IMR-90 (cell line): ENCODE measurements around the gene TRIM25. TPM values are rescaled to one million over a fixed set of nuclear protein-coding genes. Genes with fewer than 3 reads are reported as not detected.

Experiments used
- ATAC-seq: fragments of 200-7000 bp; cut with Tn5 transposase; 2 replicates; pipeline ENCODE4 v1.9.1; 2020; ENCODE audit warnings: low read depth, mild to moderate bottlenecking, moderate library complexity
- BruUV-seq: library from RNA; stranded (reverse); fragments of 400-500 nt; replicated peaks from 2 replicates; lab custom pipeline; 2021; lab: Mats Ljungman, UMichigan
- CTCF ChIA-PET: fragments of 300-600 bp; formaldehyde crosslinking; extraction: SDS; loops from one replicate; lab custom pipeline; 2021; ENCODE audit warnings: antibody characterized with exemption; lab: Yijun Ruan, JAX
- POLR2A ChIA-PET: fragments of 300-600 bp; sonication (Branson Sonifier 250); formaldehyde crosslinking; loops from one replicate; lab custom pipeline; 2022; ENCODE audit warnings: antibody characterized with exemption; ENCODE audit not compliant: unreplicated experiment; lab: Charles Lee
- DNase-seq: peaks from one replicate; pipeline ENCODE4 v3.0.0; 2013
- H2AFZ ChIP-seq: replicated peaks from 2 replicates; pipeline ENCODE3; 2013; ENCODE audit warnings: low read length, mild to moderate bottlenecking; ENCODE audit not compliant: poor library complexity
- H2AK5ac ChIP-seq: 2 replicates; pipeline ENCODE4 v1.6.1; 2013; ENCODE audit warnings: low read depth, low read length, inconsistent platforms
- H2AK9ac ChIP-seq: replicated peaks from 2 replicates; pipeline ENCODE3; 2013; ENCODE audit warnings: mild to moderate bottlenecking, low read depth, low read length, moderate library complexity; ENCODE audit not compliant: poor library complexity
- H2BK120ac ChIP-seq: 2 replicates; pipeline ENCODE4 v1.6.1; 2013; ENCODE audit warnings: low read depth, low read length, inconsistent platforms
- H2BK15ac ChIP-seq: 3 replicates; pipeline ENCODE4 v1.6.1; 2013; ENCODE audit warnings: low read depth, low read length, inconsistent platforms
- H2BK20ac ChIP-seq: 2 replicates; pipeline ENCODE4 v1.6.1; 2013; ENCODE audit warnings: low read depth, mild to moderate bottlenecking, inconsistent platforms, low read length, moderate library complexity
- H2BK5ac ChIP-seq: 2 replicates; pipeline ENCODE4 v1.6.1; 2013; ENCODE audit warnings: mild to moderate bottlenecking, low read depth, low read length, inconsistent platforms; ENCODE audit not compliant: poor library complexity, severe bottlenecking
- H3K14ac ChIP-seq: replicated peaks from 2 replicates; pipeline ENCODE4 v1.6.1; 2013; ENCODE audit warnings: low read depth, low read length, inconsistent platforms
- H3K18ac ChIP-seq: 2 replicates; pipeline ENCODE4 v1.6.1; 2013; ENCODE audit warnings: low read depth, low read length, control low read depth
- H3K23ac ChIP-seq: 2 replicates; pipeline ENCODE4 v1.6.1; 2013; ENCODE audit warnings: low read depth, low read length, inconsistent platforms
- H3K27ac ChIP-seq: 2 replicates; pipeline ENCODE4 v1.5.1; 2013; ENCODE audit warnings: mild to moderate bottlenecking, control low read depth, low read length; ENCODE audit not compliant: insufficient read depth
- H3K27me3 ChIP-seq: 2 replicates; pipeline ENCODE4 v1.6.1; 2013; ENCODE audit warnings: low read length; ENCODE audit not compliant: control insufficient read depth, insufficient read depth
- H3K36me3 ChIP-seq: 2 replicates; pipeline ENCODE4 v1.6.1; 2013; ENCODE audit warnings: low read length, mixed read lengths; ENCODE audit not compliant: control insufficient read depth, insufficient read depth
- H3K4ac ChIP-seq: 2 replicates; pipeline ENCODE4 v1.6.1; 2013; ENCODE audit warnings: low read depth, low read length, inconsistent platforms
- H3K4me1 ChIP-seq: 2 replicates; pipeline ENCODE4 v1.6.1; 2013; ENCODE audit warnings: low read length, mixed read lengths; ENCODE audit not compliant: control insufficient read depth, insufficient read depth
- H3K4me2 ChIP-seq: 2 replicates; pipeline ENCODE4 v1.6.1; 2013; ENCODE audit warnings: low read depth, mild to moderate bottlenecking, control low read depth, low read length, moderate library complexity
- H3K4me3 ChIP-seq: 2 replicates; pipeline ENCODE4 v1.5.1; 2013; ENCODE audit warnings: low read depth, mild to moderate bottlenecking, control low read depth, low read length, moderate library complexity; ENCODE audit not compliant: insufficient read depth
- H3K56ac ChIP-seq: 2 replicates; pipeline ENCODE4 v1.6.1; 2013; ENCODE audit warnings: low read length, inconsistent platforms; ENCODE audit not compliant: insufficient read depth; ENCODE audit errors: extremely low read depth
- H3K79me1 ChIP-seq, 2 experiments: 2 replicates each; pipeline ENCODE4 v1.6.1; 2013; ENCODE audit warnings: low read length in 2 of 2, inconsistent platforms in 1 of 2, low read depth in 1 of 2
- H3K9ac ChIP-seq: 2 replicates; pipeline ENCODE4 v1.6.1; 2013; ENCODE audit warnings: low read depth, low read length, control low read depth
- H3K9me1 ChIP-seq: 2 replicates; pipeline ENCODE4 v1.6.1; 2013; ENCODE audit warnings: low read length, inconsistent platforms; ENCODE audit not compliant: insufficient read depth
- H3K9me3 ChIP-seq: 2 replicates; pipeline ENCODE4 v1.6.1; 2013; ENCODE audit warnings: low read length; ENCODE audit not compliant: control insufficient read depth, insufficient read depth
- H4K20me1 ChIP-seq: 2 replicates; pipeline ENCODE4 v1.6.1; 2013; ENCODE audit warnings: low read length, inconsistent platforms; ENCODE audit not compliant: insufficient read depth
- H4K5ac ChIP-seq: 2 replicates; pipeline ENCODE4 v1.6.1; 2013; ENCODE audit warnings: mild to moderate bottlenecking, low read depth, low read length, control low read depth
- H4K8ac ChIP-seq, 2 experiments: 2 replicates each; pipeline ENCODE4 v1.6.1; 2013; ENCODE audit warnings: low read depth in 2 of 2, low read length in 2 of 2, control low read depth in 1 of 2, inconsistent platforms in 1 of 2
- H4K91ac ChIP-seq: 2 replicates; pipeline ENCODE4 v1.6.1; 2013; ENCODE audit warnings: low read depth, low read length, inconsistent platforms; ENCODE audit not compliant: insufficient read depth
- BHLHE40 ChIP-seq: fragments of 150-350 bp; IDR thresholded peaks from 2 replicates; pipeline ENCODE4 v1.6.1; 2016; ENCODE audit warnings: mild to moderate bottlenecking, low read depth, low read length
- CHD1 ChIP-seq: IDR thresholded peaks from 2 replicates; pipeline ENCODE4 v1.6.1; 2012; ENCODE audit warnings: low read depth, low read length, improper control_type of control experiment
- MXI1 ChIP-seq: IDR thresholded peaks from 2 replicates; pipeline ENCODE4 v1.6.1; 2012; ENCODE audit warnings: low read depth, mild to moderate bottlenecking, low read length, moderate library complexity, borderline replicate concordance
- NFE2L2 ChIP-seq: fragments of 150-350 bp; IDR thresholded peaks from 2 replicates; pipeline ENCODE4 v1.6.1; 2016; ENCODE audit warnings: low read depth, mild to moderate bottlenecking, low read length
- RCOR1 ChIP-seq: IDR thresholded peaks from 2 replicates; pipeline ENCODE4 v1.6.1; 2012; ENCODE audit warnings: mild to moderate bottlenecking, low read length, improper control_type of control experiment; ENCODE audit not compliant: insufficient replicate concordance
- SMC3 ChIP-seq: fragments of 150-350 bp; IDR thresholded peaks from 2 replicates; pipeline ENCODE4 v1.6.1; 2016; ENCODE audit warnings: low read depth, mild to moderate bottlenecking, antibody characterized with exemption, low read length, moderate library complexity
- WGBS, 2 experiments: methylation state at CpG; one replicate each; pipeline versions ENCODE4 v1.1.5 to v1.1.7; 2013; ENCODE audit warnings: missing lambda C conversion rate in 2 of 2; ENCODE audit not compliant: insufficient read length in 1 of 2; ENCODE audit errors: extremely low coverage in 2 of 2; 5-methylcytosine and 5-hydroxymethylcytosine counted together
- dilution Hi-C: fragments of 300-500 bp; cut with HindIII; formaldehyde crosslinking; loops from one replicate; pipeline ENCODE4 v1.14.3; 2018; ENCODE audit warnings: low sequenced_read_pairs; ENCODE audit not compliant: unreplicated experiment
- in situ Hi-C: fragments of 300-500 bp; cut with MboI; formaldehyde crosslinking; loops from 3 replicates; pipeline ENCODE4 v1.14.3; 2019; ENCODE audit warnings: low sequenced_read_pairs, inconsistent platforms, mixed read lengths
- intact Hi-C: fragments of 100-400 bp; cut with micrococcal nuclease; formaldehyde crosslinking; loops from 2 replicates; pipeline ENCODE4 v1.10.0; 2022
- polyA plus RNA-seq, 3 experiments: library from polyadenylated mRNA; depleted of rRNA; stranded (reverse); fragments of >200 nt; gene quantifications; 2 replicates each; pipeline ENCODE4 v1.2.3, GENCODE V29; 2012; ENCODE audit warnings: low replicate concordance in 1 of 3
- total RNA-seq: library from RNA; depleted of rRNA; stranded (reverse); fragments of >200 nt; gene quantifications from 2 replicates; pipeline ENCODE4 v1.2.3, GENCODE V29; 2012
- TF ChIP-seq, protein P1 (sequence below): conservative IDR thresholded peaks from 2 replicates; pipeline ENCODE4 v1.5.1; 2012; ENCODE audit warnings: mild to moderate bottlenecking, low read depth, low read length, improper control_type of control experiment
- TF ChIP-seq, protein P2 (sequence below): fragments of 150-350 bp; IDR thresholded peaks from 2 replicates; pipeline ENCODE4 v1.6.1; 2016; ENCODE audit warnings: low read depth, mild to moderate bottlenecking, low read length, moderate library complexity, borderline replicate concordance
- TF ChIP-seq, protein P3 (sequence below): fragments of 150-350 bp; IDR thresholded peaks from 2 replicates; pipeline ENCODE4 v1.6.1; 2017; ENCODE audit warnings: mild to moderate bottlenecking, antibody characterized with exemption, low read length, low read depth

The TRIM25 gene
- total and polyA plus RNA-seq, 2 of the 4 experiments (the other 2 are of a cell fraction): 25.5 to 27.5 TPM

GRCh38 chr17:56890906-56891674 is 22.8 kb downstream of the TRIM25 start:
- Histone ChIP-seq H2BK15ac (no peak overlapping the region), H3K36me3 (peaks cover 60% of the 10 kb centered on the region), H3K4ac (no peak overlapping the region), H4K91ac (no peak overlapping the region), H3K4me1 (no peaks in the 10 kb centered on the region), H3K9me1 (peaks cover 5% of the 10 kb centered on the region), H3K79me1 (peaks cover 0 to 5% of the 10 kb centered on the region in 2 experiments; a peak in 1 of 4 replicates), H3K9me3 (peaks cover 3% of the 10 kb centered on the region; the same call in 1 of the 2 replicates), H4K20me1 (no peaks in the 10 kb centered on the region), H2AFZ (no peak overlapping the region), H2BK120ac (no peak overlapping the region), H3K4me3 (no peak overlapping the region), H2BK5ac (no peak overlapping the region), H3K56ac (no peak overlapping the region), H3K27me3 (no peaks in the 10 kb centered on the region), H3K4me2 (no peak overlapping the region), H3K27ac (no peak overlapping the region), H4K5ac (no peak overlapping the region), H3K14ac (no peak overlapping the region), H3K18ac (no peak overlapping the region), H4K8ac (no peak overlapping the region), H2BK20ac (no peak overlapping the region), H2AK9ac (no peak overlapping the region), H3K9ac (no peak overlapping the region), H2AK5ac (no peak overlapping the region), H3K23ac (no peak overlapping the region)
- ChIA-PET POLR2A (no interaction called here), CTCF (no interaction called here)
- 100% methylated on average over 1 of the region's 7 CpGs; no CpG with 5 or more reads in 1 of the 2 experiments for WGBS, 2 experiments
- in situ Hi-C loops: no loop called here
- dilution Hi-C loops: no loop called here
- ATAC-seq (no peak), DNase-seq (no peak)
- TF ChIP-seq BHLHE40 (no peak), NFE2L2 (no peak), RCOR1 (no peak), CHD1 (no peak), SMC3 (no peak), MXI1 (no peak)
- TF ChIP-seq, protein P1, sequence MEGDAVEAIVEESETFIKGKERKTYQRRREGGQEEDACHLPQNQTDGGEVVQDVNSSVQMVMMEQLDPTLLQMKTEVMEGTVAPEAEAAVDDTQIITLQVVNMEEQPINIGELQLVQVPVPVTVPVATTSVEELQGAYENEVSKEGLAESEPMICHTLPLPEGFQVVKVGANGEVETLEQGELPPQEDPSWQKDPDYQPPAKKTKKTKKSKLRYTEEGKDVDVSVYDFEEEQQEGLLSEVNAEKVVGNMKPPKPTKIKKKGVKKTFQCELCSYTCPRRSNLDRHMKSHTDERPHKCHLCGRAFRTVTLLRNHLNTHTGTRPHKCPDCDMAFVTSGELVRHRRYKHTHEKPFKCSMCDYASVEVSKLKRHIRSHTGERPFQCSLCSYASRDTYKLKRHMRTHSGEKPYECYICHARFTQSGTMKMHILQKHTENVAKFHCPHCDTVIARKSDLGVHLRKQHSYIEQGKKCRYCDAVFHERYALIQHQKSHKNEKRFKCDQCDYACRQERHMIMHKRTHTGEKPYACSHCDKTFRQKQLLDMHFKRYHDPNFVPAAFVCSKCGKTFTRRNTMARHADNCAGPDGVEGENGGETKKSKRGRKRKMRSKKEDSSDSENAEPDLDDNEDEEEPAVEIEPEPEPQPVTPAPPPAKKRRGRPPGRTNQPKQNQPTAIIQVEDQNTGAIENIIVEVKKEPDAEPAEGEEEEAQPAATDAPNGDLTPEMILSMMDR: no peak
- TF ChIP-seq, protein P2, sequence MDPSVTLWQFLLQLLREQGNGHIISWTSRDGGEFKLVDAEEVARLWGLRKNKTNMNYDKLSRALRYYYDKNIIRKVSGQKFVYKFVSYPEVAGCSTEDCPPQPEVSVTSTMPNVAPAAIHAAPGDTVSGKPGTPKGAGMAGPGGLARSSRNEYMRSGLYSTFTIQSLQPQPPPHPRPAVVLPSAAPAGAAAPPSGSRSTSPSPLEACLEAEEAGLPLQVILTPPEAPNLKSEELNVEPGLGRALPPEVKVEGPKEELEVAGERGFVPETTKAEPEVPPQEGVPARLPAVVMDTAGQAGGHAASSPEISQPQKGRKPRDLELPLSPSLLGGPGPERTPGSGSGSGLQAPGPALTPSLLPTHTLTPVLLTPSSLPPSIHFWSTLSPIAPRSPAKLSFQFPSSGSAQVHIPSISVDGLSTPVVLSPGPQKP: no peak
- TF ChIP-seq, protein P3, sequence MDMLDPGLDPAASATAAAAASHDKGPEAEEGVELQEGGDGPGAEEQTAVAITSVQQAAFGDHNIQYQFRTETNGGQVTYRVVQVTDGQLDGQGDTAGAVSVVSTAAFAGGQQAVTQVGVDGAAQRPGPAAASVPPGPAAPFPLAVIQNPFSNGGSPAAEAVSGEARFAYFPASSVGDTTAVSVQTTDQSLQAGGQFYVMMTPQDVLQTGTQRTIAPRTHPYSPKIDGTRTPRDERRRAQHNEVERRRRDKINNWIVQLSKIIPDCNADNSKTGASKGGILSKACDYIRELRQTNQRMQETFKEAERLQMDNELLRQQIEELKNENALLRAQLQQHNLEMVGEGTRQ: no peak
- no TSS peak for BruUV-seq
- intact Hi-C loops: no loop called here
